Measurements from ENCODE around the gene AKAP1.
A peak's percentile ranks its signal among the peaks of the same experiment; 100 is the strongest.

The AKAP1 gene

GRCh38 chr17:57086069-57086930, 1.3 kb downstream of the AKAP1 start:
- peak; percentile 53 for ATAC-seq (ENCODE audit: low read depth)
- no peak for TF ChIP-seq CTCF (IDR thresholded peaks at IDR 0.05; ENCODE audit: poor library complexity, severe bottlenecking)

GRCh38 chr17:57088298-57088697, 3.3 kb downstream of the AKAP1 start:
- ATAC-seq (ENCODE audit: low read depth): no peak
- H3K4me1 ChIP-seq (ENCODE audit: insufficient read depth, poor library complexity, severe bottlenecking): peaks cover 10% of the 10 kb centered on the region
- DNase-seq (ENCODE audit: low spot score): no peak
- no peak overlapping the region for H3K4me3 ChIP-seq (ENCODE audit: severe bottlenecking)
- H3K36me3 ChIP-seq (ENCODE audit: low read depth): no peaks in the 10 kb centered on the region
- H3K27ac ChIP-seq (ENCODE audit: poor library complexity, severe bottlenecking): no peak overlapping the region
- no peak for TF ChIP-seq CTCF (IDR thresholded peaks at IDR 0.05; ENCODE audit: poor library complexity, severe bottlenecking)
- no peaks in the 10 kb centered on the region for H3K9me3 ChIP-seq (ENCODE audit: severe bottlenecking)
- H3K27me3 ChIP-seq (ENCODE audit: insufficient read depth, poor library complexity, severe bottlenecking): no peaks in the 10 kb centered on the region

More at GRCh38 chr17:57086069-57086930, 1.3 kb downstream of the AKAP1 start:
- Histone ChIP-seq H3K36me3 (ENCODE audit: low read depth) (no peaks in the 10 kb centered on the region), H3K4me1 (ENCODE audit: insufficient read depth, poor library complexity, severe bottlenecking) (peaks cover 10% of the 10 kb centered on the region), H3K27ac (ENCODE audit: poor library complexity, severe bottlenecking) (peak overlapping the region; percentile 63), H3K9me3 (ENCODE audit: severe bottlenecking) (no peaks in the 10 kb centered on the region), H3K4me3 (ENCODE audit: severe bottlenecking) (peak overlapping the region; percentile 78), H3K27me3 (ENCODE audit: insufficient read depth, poor library complexity, severe bottlenecking) (no peaks in the 10 kb centered on the region)
- DNase-seq (ENCODE audit: low spot score): no peak

GRCh38 chr17:57089391-57089790, 4.3 kb downstream of the AKAP1 start:
- DNase-seq (ENCODE audit: low spot score): no peak
- TF ChIP-seq CTCF (IDR thresholded peaks at IDR 0.05; ENCODE audit: poor library complexity, severe bottlenecking): no peak
- H3K4me1 ChIP-seq (ENCODE audit: insufficient read depth, poor library complexity, severe bottlenecking): peaks cover 10% of the 10 kb centered on the region

GRCh38 chr17:57090560-57091185, 5.6 kb downstream of the AKAP1 start:
- H3K9me3 ChIP-seq (ENCODE audit: severe bottlenecking): no peaks in the 10 kb centered on the region
- H3K27ac ChIP-seq (ENCODE audit: poor library complexity, severe bottlenecking): no peak overlapping the region
- H3K36me3 ChIP-seq (ENCODE audit: low read depth): no peaks in the 10 kb centered on the region
- no peak for TF ChIP-seq CTCF (IDR thresholded peaks at IDR 0.05; ENCODE audit: poor library complexity, severe bottlenecking)
- no peak for ATAC-seq (ENCODE audit: low read depth)
- peaks cover 10% of the 10 kb centered on the region for H3K4me1 ChIP-seq (ENCODE audit: insufficient read depth, poor library complexity, severe bottlenecking)
- no peaks in the 10 kb centered on the region for H3K27me3 ChIP-seq (ENCODE audit: insufficient read depth, poor library complexity, severe bottlenecking)
- DNase-seq (ENCODE audit: low spot score): no peak
- no peak overlapping the region for H3K4me3 ChIP-seq (ENCODE audit: severe bottlenecking)

More at GRCh38 chr17:57089391-57089790, 4.3 kb downstream of the AKAP1 start:
- ATAC-seq (ENCODE audit: low read depth): no peak
- Histone ChIP-seq H3K27me3 (ENCODE audit: insufficient read depth, poor library complexity, severe bottlenecking) (no peaks in the 10 kb centered on the region), H3K27ac (ENCODE audit: poor library complexity, severe bottlenecking) (no peak overlapping the region), H3K36me3 (ENCODE audit: low read depth) (no peaks in the 10 kb centered on the region), H3K4me3 (ENCODE audit: severe bottlenecking) (no peak overlapping the region), H3K9me3 (ENCODE audit: severe bottlenecking) (no peaks in the 10 kb centered on the region)
